B cell (primary cell): Measurements from ENCODE around the gene SPEN. TPM values are rescaled to one million over a fixed set of nuclear protein-coding genes. Genes with fewer than 3 reads are reported as not detected.

ENCODE experiments used
- ATAC-seq: fragments of 200-7000 bp; cut with Tn5 transposase; one replicate; pipeline ENCODE4 v1.10.0; 2021; ENCODE audit warnings: low read depth, mild to moderate bottlenecking, moderate number of reproducible peaks, moderate library complexity
- CTCF ChIA-PET: fragments of 350-600 bp; sonication (Branson Sonifier 250); formaldehyde crosslinking; loops from one replicate; lab custom pipeline; 2021; ENCODE audit warnings: antibody characterized with exemption, inconsistent platforms; lab: Charles Lee
- POLR2A ChIA-PET: fragments of 350-600 bp; sonication (Branson Sonifier 250); formaldehyde crosslinking; loops from one replicate; lab custom pipeline; 2021; ENCODE audit warnings: antibody characterized with exemption; lab: Charles Lee
- DNase-seq: peaks from one replicate; pipeline ENCODE4 v3.0.0; 2013
- H2AFZ ChIP-seq: 2 replicates; pipeline ENCODE4 v1.6.1; 2012; ENCODE audit warnings: mild to moderate bottlenecking, low read depth, low read length; ENCODE audit not compliant: insufficient read depth, poor library complexity, severe bottlenecking
- H3K27ac ChIP-seq, 2 donors: 1 replicate in 1 of 2; 2 replicates in 1 of 2; pipeline ENCODE4 v1.5.1; 2012 to 2013; ENCODE audit warnings: low read length in 2 of 2, mild to moderate bottlenecking in 2 of 2, moderate library complexity in 1 of 2
- H3K27me3 ChIP-seq, 4 experiments: fragments of 200-600 bp in 1 of 4; sonication (generic) in 1 of 4; replicated peaks in 1 of 4; 1 replicate in 2 of 4; 2 replicates in 2 of 4; pipeline versions ENCODE4 v1.6.1 to v1.7.0; 2013 to 2016; ENCODE audit warnings: low read length in 3 of 4, mild to moderate bottlenecking in 2 of 4, mixed read lengths in 1 of 4, moderate library complexity in 1 of 4; ENCODE audit not compliant: insufficient read depth in 4 of 4, control insufficient read depth in 3 of 4; ENCODE audit errors: control extremely low read depth in 1 of 4
- H3K36me3 ChIP-seq, 2 experiments: replicated peaks in 1 of 2; 1 replicate in 1 of 2; 2 replicates in 1 of 2; pipeline versions ENCODE4 v1.6.1 to v1.7.1; 2013; ENCODE audit warnings: low read length in 1 of 2; ENCODE audit not compliant: insufficient read depth in 2 of 2, control insufficient read depth in 1 of 2; ENCODE audit errors: control extremely low read depth in 1 of 2, extremely low read depth in 1 of 2
- H3K4me1 ChIP-seq, 2 donors: fragments of 200-600 bp in 1 of 2; sonication (generic) in 1 of 2; 1 replicate in 1 of 2; 2 replicates in 1 of 2; pipeline versions ENCODE4 v1.5.1 to v1.6.1; 2013 to 2017; ENCODE audit warnings: low read length in 2 of 2; ENCODE audit not compliant: control insufficient read depth in 2 of 2, insufficient read depth in 2 of 2
- H3K4me2 ChIP-seq: replicated peaks from 2 replicates; pipeline ENCODE3; 2012; ENCODE audit warnings: mild to moderate bottlenecking, low read depth, low read length; ENCODE audit not compliant: poor library complexity, severe bottlenecking
- H3K4me3 ChIP-seq, 5 experiments: fragments of 200-600 bp in 1 of 5; sonication (generic) in 1 of 5; 1 replicate in 3 of 5; 2 replicates in 2 of 5; pipeline versions ENCODE4 v1.5.1 to v1.7.0; 2011 to 2016; ENCODE audit warnings: low read length in 4 of 5, mild to moderate bottlenecking in 4 of 5, low read depth in 2 of 5, control low read depth in 1 of 5, moderate library complexity in 1 of 5; ENCODE audit not compliant: insufficient read depth in 1 of 5; ENCODE audit errors: control extremely low read depth in 1 of 5, extremely low read depth in 1 of 5
- H3K79me2 ChIP-seq: fragments of 200-600 bp; sonication (generic); one replicate; pipeline ENCODE4 v1.6.0; 2016; ENCODE audit warnings: low read length; ENCODE audit not compliant: control insufficient read depth, insufficient read depth
- H3K9ac ChIP-seq: fragments of 200-600 bp; sonication (generic); 2 replicates; pipeline ENCODE4 v1.6.1; 2017; ENCODE audit warnings: mild to moderate bottlenecking, low read length, moderate library complexity
- H3K9me3 ChIP-seq, 3 donors: one replicate each; pipeline versions ENCODE4 v1.6.1 to v1.7.1; 2013; ENCODE audit warnings: low read length in 2 of 3; ENCODE audit not compliant: control insufficient read depth in 2 of 3, insufficient read depth in 1 of 3; ENCODE audit errors: control extremely low read depth in 1 of 3
- H4K20me1 ChIP-seq: 2 replicates; pipeline ENCODE4 v1.6.0; 2012; ENCODE audit warnings: mild to moderate bottlenecking, low read length; ENCODE audit not compliant: insufficient read depth, control insufficient read depth, poor library complexity, severe bottlenecking
- H3K27ac Mint-ChIP-seq: one replicate; pipeline ENCODE4 v1.8.0; 2021; ENCODE audit warnings: mixed read lengths
- H3K27me3 Mint-ChIP-seq: one replicate; pipeline ENCODE4 v1.8.0; 2021; ENCODE audit warnings: mixed read lengths
- H3K4me1 Mint-ChIP-seq: one replicate; pipeline ENCODE4 v1.8.0; 2021; ENCODE audit warnings: mixed read lengths
- H3K4me3 Mint-ChIP-seq: one replicate; pipeline ENCODE4 v1.8.0; 2021; ENCODE audit warnings: mixed read lengths
- H3K9me3 Mint-ChIP-seq: one replicate; pipeline ENCODE4 v1.8.0; 2022; ENCODE audit warnings: mixed read lengths; ENCODE audit not compliant: insufficient read depth
- CTCF ChIP-seq: fragments of 200-600 bp; IDR thresholded peaks from one replicate; pipeline ENCODE4 v1.8.0; 2022; ENCODE audit warnings: antibody characterized with exemption, mild to moderate bottlenecking
- EZH2 ChIP-seq: IDR thresholded peaks from 2 replicates; pipeline ENCODE4 v1.6.1; 2012; ENCODE audit warnings: borderline replicate concordance, low read depth, mild to moderate bottlenecking, moderate library complexity, low read length; ENCODE audit not compliant: insufficient read depth, poor library complexity, severe bottlenecking
- WGBS: methylation state at CpG from one replicate; pipeline ENCODE4 v1.1.5; 2013; ENCODE audit warnings: missing lambda C conversion rate; ENCODE audit not compliant: insufficient coverage; 5-methylcytosine and 5-hydroxymethylcytosine counted together
- intact Hi-C: fragments of 100-400 bp; cut with micrococcal nuclease; formaldehyde crosslinking; loops from one replicate; pipeline ENCODE4 v1.10.0; 2022
- polyA plus RNA-seq: library from polyadenylated mRNA; depleted of rRNA; stranded (reverse); fragments of >200 nt; gene quantifications from 2 replicates; pipeline ENCODE4 v1.2.3, GENCODE V29; 2012
- total RNA-seq, 2 donors: library from RNA; stranded (reverse); fragments of 120-200 nt in 1 of 2; gene quantifications; 1 replicate in 1 of 2; 2 replicates in 1 of 2; pipeline versions ENCODE4 v1.2.3 to v1.2.4, GENCODE V29; 2013 to 2022

SPEN gene
- total and polyA plus RNA-seq, 2 donors (not counting 1 experiment from before 2014, with no cell fraction given): 29.1 to 126 TPM

DNA sequence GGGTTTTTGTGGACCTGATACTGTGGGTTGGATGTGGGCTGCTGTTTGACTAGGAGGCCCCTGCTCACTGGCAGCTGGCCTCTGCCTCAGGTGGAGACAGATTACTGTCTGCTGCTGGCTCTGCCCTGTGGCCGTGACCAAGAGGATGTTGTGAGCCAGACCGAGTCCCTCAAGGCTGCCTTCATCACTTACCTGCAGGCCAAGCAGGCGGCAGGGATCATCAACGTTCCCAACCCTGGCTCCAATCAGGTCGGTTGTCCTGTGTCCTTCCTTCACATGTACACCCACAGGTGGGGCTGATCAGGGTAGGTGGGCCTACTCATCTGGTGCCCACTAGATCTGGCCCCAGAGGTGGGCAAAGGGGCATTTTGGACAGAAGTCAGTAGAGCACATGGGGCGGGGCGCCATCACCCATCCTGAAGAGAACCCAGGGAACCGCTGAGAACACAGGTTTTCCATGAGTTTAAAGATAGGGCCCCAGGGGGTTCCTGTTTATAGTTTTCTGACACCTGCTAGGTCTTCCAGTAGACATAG, 91.2 kb downstream of the SPEN start:
- H3K9me3 Mint-ChIP-seq: no peaks in the 10 kb centered on the region
- no peaks in the 10 kb centered on the region for H3K9me3 ChIP-seq
- no peaks in the 10 kb centered on the region for H3K27me3 ChIP-seq
- H3K27ac Mint-ChIP-seq: peak overlapping the region; percentile 20
- CTCF ChIA-PET: interaction anchor here (0.6 to 2.1 kb wide), 5 partner anchors 10 to 635 kb away, joined by 3 to 4 read pairs (median 3); no protein-coding TSS in a partner anchor
- peaks cover 16% of the 10 kb centered on the region for H4K20me1 ChIP-seq
- no peak overlapping the region for H3K4me2 ChIP-seq
- H3K9ac ChIP-seq: no peak overlapping the region
- WGBS: 89% methylated on average over 8 of the region's 8 CpGs
- peak; percentile 7 for DNase-seq
- peaks cover 10% of the 10 kb centered on the region for H3K79me2 ChIP-seq
- H3K4me3 Mint-ChIP-seq: no peak overlapping the region
- peaks cover 0 to 93% of the 10 kb centered on the region in 2 experiments for H3K36me3 ChIP-seq
- H2AFZ ChIP-seq: no peak overlapping the region
- intact Hi-C loops: no loop called here
- no peaks in the 10 kb centered on the region for H3K4me1 ChIP-seq
- no peak for ATAC-seq
- H3K4me1 Mint-ChIP-seq: peaks cover 5% of the 10 kb centered on the region
- POLR2A ChIA-PET: no interaction called here
- H3K27me3 Mint-ChIP-seq: no peaks in the 10 kb centered on the region
- no peak overlapping the region for H3K27ac ChIP-seq
- no peak overlapping the region for H3K4me3 ChIP-seq
- TF ChIP-seq EZH2 (no peak), CTCF (no peak)
